ENCODE measurements around the gene GATC.

GRCh38 chr12:120429368-120429767 lies 16.9 kb upstream of the GATC start:
- TF ChIP-seq POLR2A (IDR thresholded peaks at IDR 0.05; ENCODE audit: low read depth, low read length), result no peak
- TF ChIP-seq POLR2AphosphoS5 (IDR thresholded peaks at IDR 0.05; ENCODE audit: low read depth, low read length), result no peak

Data from GM12891 (cell line).